Colonic mucosa (tissue), 4 donors: ENCODE results near the gene IL4. TPM values are rescaled to one million over a fixed set of nuclear protein-coding genes. Genes with fewer than 3 reads are reported as not detected.
"Not testable (repeated sequence)": the region's sequence is repeated elsewhere in the genome, so short reads cannot be mapped to it uniquely, and the experiment has no call there.

Experiments used
- DNase-seq: peaks from one replicate; pipeline ENCODE4 v3.0.0-alpha.2; 2020
- H3K27ac ChIP-seq: fragments of 200-600 bp; one replicate; pipeline ENCODE4 v1.8.0; 2021
- H3K27me3 ChIP-seq: fragments of 200-600 bp; one replicate; pipeline ENCODE4 v1.8.0; 2021
- H3K36me3 ChIP-seq: fragments of 200-600 bp; one replicate; pipeline ENCODE4 v1.8.0; 2021
- H3K4me1 ChIP-seq: fragments of 200-600 bp; one replicate; pipeline ENCODE4 v1.8.0; 2021; ENCODE audit warnings: mild to moderate bottlenecking
- H3K4me3 ChIP-seq: fragments of 200-600 bp; one replicate; pipeline ENCODE4 v1.8.0; 2021
- H3K9ac ChIP-seq, 2 donors: one replicate each; pipeline ENCODE4 v1.7.0; 2013; ENCODE audit warnings: control low read depth in 2 of 2, low read depth in 2 of 2, low read length in 2 of 2
- H3K9me3 ChIP-seq: fragments of 200-600 bp; one replicate; pipeline ENCODE4 v1.8.0; 2021
- CTCF ChIP-seq: fragments of 200-600 bp; IDR thresholded peaks from one replicate; pipeline ENCODE4 v1.8.0; 2022; ENCODE audit warnings: antibody characterized with exemption, mild to moderate bottlenecking
- intact Hi-C: fragments of 100-400 bp; cut with DNase I; formaldehyde crosslinking; loops from one replicate; pipeline ENCODE4 v1.14.1; 2022
- total RNA-seq, 2 donors: library from RNA; stranded (reverse); fragmentation: NEBNext Ultra II Directional in 1 of 2; extraction: Animal tissue kit (Norgen Biotek cat#: 25700) in 1 of 2; gene quantifications; one replicate each; pipeline ENCODE4 v1.2.1, GENCODE V29; 2021
- donor health status: healthy.
- donor health status: DM: no; HTN: no; CAD: no.
- donor health status: DM: no; HTN: no; CAD: no.

IL4 gene
- total RNA-seq = not detected

DNA sequence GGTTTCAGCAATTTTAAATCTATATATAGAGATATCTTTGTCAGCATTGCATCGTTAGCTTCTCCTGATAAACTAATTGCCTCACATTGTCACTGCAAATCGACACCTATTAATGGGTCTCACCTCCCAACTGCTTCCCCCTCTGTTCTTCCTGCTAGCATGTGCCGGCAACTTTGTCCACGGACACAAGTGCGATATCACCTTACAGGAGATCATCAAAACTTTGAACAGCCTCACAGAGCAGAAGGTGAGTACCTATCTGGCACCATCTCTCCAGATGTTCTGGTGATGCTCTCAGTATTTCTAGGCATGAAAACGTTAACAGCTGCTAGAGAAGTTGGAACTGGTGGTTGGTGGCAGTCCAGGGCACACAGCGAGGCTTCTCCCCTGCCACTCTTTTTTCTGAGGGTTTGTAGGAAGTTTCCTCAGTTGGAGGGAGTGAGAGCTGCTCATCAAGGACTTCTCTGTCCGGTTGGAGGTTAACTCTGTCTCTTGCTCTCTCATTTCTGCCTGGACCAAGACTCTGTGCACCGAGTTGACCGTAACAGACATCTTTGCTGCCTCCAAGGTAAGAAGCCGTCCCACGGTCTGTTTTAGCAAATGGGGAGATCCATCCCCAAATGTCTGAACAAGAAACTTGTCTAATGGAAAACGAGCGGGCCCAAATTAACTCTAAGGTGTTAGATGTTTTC is at the start of gene IL4:
Gene IL4, plus strand, starts transcription at position 51 of the 692 bp plus-strand sequence. Its CDS starts 62 bp downstream, at position 113.
- H3K4me3 ChIP-seq = no peak within 1 kb of the TSS
- no peak for DNase-seq
- intact Hi-C loops = no loop called here
- no peak for TF ChIP-seq CTCF
- H3K9ac ChIP-seq = no peak within 1 kb of the TSS
- H3K9me3 ChIP-seq = no peaks in the 10 kb centered on the region
- no peaks in the 10 kb centered on the region for H3K4me1 ChIP-seq
- H3K27ac ChIP-seq = no peak within 1 kb of the TSS
- H3K27me3 ChIP-seq = no peaks in the 10 kb centered on the region
- H3K36me3 ChIP-seq = no peaks in the 10 kb centered on the region

- no peaks in the 10 kb centered on the region for H3K36me3 ChIP-seq
- no peaks in the 10 kb centered on the region for H3K4me1 ChIP-seq
- H3K27me3 ChIP-seq = no peaks in the 10 kb centered on the region
- no peak overlapping the region for H3K9ac ChIP-seq
- no peak overlapping the region for H3K4me3 ChIP-seq
- H3K27ac ChIP-seq = no peak overlapping the region
- H3K9me3 ChIP-seq = no peaks in the 10 kb centered on the region
- no peak for TF ChIP-seq CTCF
- DNase-seq = no peak
- intact Hi-C loops = loop anchor here (10.0 kb wide), 1 partner anchor 53 kb away; no protein-coding TSS in a partner anchor
Measured at GRCh38 chr5:132627470-132627869, 46.3 kb upstream of the IL4 start.

- no peak overlapping the region for H3K27ac ChIP-seq
- TF ChIP-seq CTCF = no peak
- H3K9ac ChIP-seq = no peak overlapping the region
- no peaks in the 10 kb centered on the region for H3K36me3 ChIP-seq
- no peak overlapping the region for H3K4me3 ChIP-seq
- H3K4me1 ChIP-seq = no peaks in the 10 kb centered on the region
- DNase-seq = no peak
- intact Hi-C loops = loop anchor here (10.0 kb wide), 1 partner anchor 54 kb away; no protein-coding TSS in a partner anchor
- H3K9me3 ChIP-seq = no peaks in the 10 kb centered on the region
- no peaks in the 10 kb centered on the region for H3K27me3 ChIP-seq
Measured at GRCh38 chr5:132628814-132629213, 45.0 kb upstream of the IL4 start.

DNA sequence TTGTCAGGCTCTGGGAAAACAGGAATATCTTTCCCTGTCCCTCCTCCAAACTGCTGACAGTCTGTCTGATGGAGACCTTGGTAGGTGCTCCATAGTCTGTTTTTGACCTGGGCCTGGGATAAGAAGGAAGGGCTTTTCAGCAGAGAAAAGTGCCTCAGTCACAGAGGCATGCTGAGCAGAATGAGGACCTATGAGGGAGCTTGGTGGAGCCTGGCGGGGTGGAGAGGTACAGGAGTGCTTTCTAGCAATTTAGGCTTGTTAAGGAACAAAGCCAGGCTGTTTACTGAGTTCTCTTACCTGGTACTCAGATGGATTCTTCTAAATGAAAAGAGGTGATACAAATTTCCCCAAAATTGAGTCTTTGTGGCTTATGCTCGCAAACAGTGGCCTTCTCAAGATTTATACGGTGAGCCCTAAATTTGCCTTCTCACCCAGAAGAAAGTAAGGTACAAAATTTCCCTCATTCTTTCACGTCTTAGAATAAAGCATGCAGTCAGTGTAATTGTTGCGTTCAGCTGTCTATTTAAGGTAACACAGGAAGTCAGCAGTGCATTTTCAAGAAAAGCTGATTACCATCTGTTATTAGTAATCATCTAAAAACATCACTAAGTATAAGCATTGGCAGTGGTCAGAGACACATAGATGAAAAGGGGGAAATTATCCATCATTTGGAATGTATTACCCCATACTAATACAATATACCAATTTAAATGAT is 44.4 kb upstream of the IL4 start:
- no peak overlapping the region for H3K4me3 ChIP-seq
- no peaks in the 10 kb centered on the region for H3K9me3 ChIP-seq
- H3K27ac ChIP-seq = no peak overlapping the region
- no peak for TF ChIP-seq CTCF
- no peaks in the 10 kb centered on the region for H3K36me3 ChIP-seq
- no peaks in the 10 kb centered on the region for H3K4me1 ChIP-seq
- no peak for DNase-seq
- intact Hi-C loops = loop anchor here (10.0 kb wide), 1 partner anchor 55 kb away; no protein-coding TSS in a partner anchor
- H3K9ac ChIP-seq = no peak overlapping the region
- no peaks in the 10 kb centered on the region for H3K27me3 ChIP-seq

- H3K27ac ChIP-seq, DNase-seq, H3K27me3 ChIP-seq, H3K4me3 ChIP-seq, H3K9me3 ChIP-seq, H3K4me1 ChIP-seq, H3K9ac ChIP-seq, intact Hi-C loops, H3K36me3 ChIP-seq: not testable (repeated sequence)
Measured at GRCh38 chr5:132633587-132633986, 40.2 kb upstream of the IL4 start.

DNA sequence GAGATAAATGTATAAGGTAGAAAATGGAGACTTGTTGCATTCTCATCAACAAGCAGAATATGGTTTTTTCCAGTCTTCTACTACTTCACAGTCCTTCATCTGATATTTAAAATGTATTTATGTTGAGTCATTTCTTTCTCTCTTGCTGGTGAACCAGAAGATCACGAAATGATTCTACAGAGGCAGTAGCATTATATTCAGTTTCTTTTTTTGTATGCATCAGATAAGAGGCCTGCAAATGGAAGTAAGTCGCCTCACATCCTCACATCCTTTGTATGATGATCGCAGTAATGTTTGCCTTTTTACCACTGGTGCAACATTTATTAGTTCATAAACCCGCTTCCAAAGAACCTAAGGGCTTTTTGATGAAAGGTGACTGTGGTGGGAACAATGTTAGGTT is 37.9 kb upstream of the IL4 start:
- Histone ChIP-seq H3K4me1 (no peaks in the 10 kb centered on the region), H3K36me3 (no peaks in the 10 kb centered on the region), H3K9ac (no peak overlapping the region), H3K27me3 (no peaks in the 10 kb centered on the region), H3K27ac (no peak overlapping the region), H3K4me3 (no peak overlapping the region), H3K9me3 (no peaks in the 10 kb centered on the region)
- TF ChIP-seq CTCF = no peak
- intact Hi-C loops = no loop called here
- DNase-seq = no peak
